Renal pelvis (tissue), 4 donors: ENCODE measurements around the gene LYRM2. TPM values are rescaled to one million over a fixed set of nuclear protein-coding genes. Genes with fewer than 3 reads are reported as not detected.
"Not testable (repeated sequence)": the region's sequence is repeated elsewhere in the genome, so short reads cannot be mapped to it uniquely, and the experiment has no call there.

Source experiments
- DNase-seq: peaks from one replicate; pipeline ENCODE4 v3.0.0-alpha.2; 2013
- polyA plus RNA-seq, 3 donors: library from polyadenylated mRNA; unstranded; fragments of 120-200 nt; gene quantifications; one replicate each; pipeline ENCODE4 v1.2.1, GENCODE V29; 2013; ENCODE audit not compliant: insufficient read length in 3 of 3

Gene LYRM2
- polyA plus RNA-seq, 3 donors = 32.5 to 45.6 (median 44.1) TPM

- DNase-seq = no peak
Observed at GRCh38 chr6:89660981-89661380, 22.4 kb upstream of the LYRM2 start.

- DNase-seq = no peak
Observed at GRCh38 chr6:89657445-89658158, 19.1 kb upstream of the LYRM2 start.

GRCh38 chr6:89655122-89655521, 16.6 kb upstream of the LYRM2 start:
- DNase-seq = no peak

GRCh38 chr6:89650579-89650978, 12.0 kb upstream of the LYRM2 start:
- no peak for DNase-seq

GRCh38 chr6:89649682-89650081, 11.1 kb upstream of the LYRM2 start:
- no peak for DNase-seq

GRCh38 chr6:89644864-89645263, 6.3 kb upstream of the LYRM2 start:
- DNase-seq = no peak

GRCh38 chr6:89643406-89643805, 4.9 kb upstream of the LYRM2 start:
- DNase-seq = no peak

GRCh38 chr6:89642956-89643355, 4.4 kb upstream of the LYRM2 start:
- no peak for DNase-seq

GRCh38 chr6:89641581-89641980, 3.0 kb upstream of the LYRM2 start:
- not testable (repeated sequence) for DNase-seq

- DNase-seq = no peak
Observed at GRCh38 chr6:89640804-89641203, 2.3 kb upstream of the LYRM2 start.

GRCh38 chr6:89637960-89638319, 607 bp downstream of the LYRM2 start:
- no peak for DNase-seq

- DNase-seq = not testable (repeated sequence)
Observed at GRCh38 chr6:89636412-89636811, 2.1 kb downstream of the LYRM2 start.

GRCh38 chr6:89630488-89630887, 8.1 kb downstream of the LYRM2 start:
- no peak for DNase-seq

GRCh38 chr6:89623749-89624148, 14.8 kb downstream of the LYRM2 start:
- no peak for DNase-seq

GRCh38 chr6:89619567-89619966, 19.0 kb downstream of the LYRM2 start:
- DNase-seq = no peak

GRCh38 chr6:89618026-89618425, 20.5 kb downstream of the LYRM2 start:
- DNase-seq = no peak

- DNase-seq = no peak
Observed at GRCh38 chr6:89616531-89616930, 22.0 kb downstream of the LYRM2 start.

- DNase-seq = no peak
Observed at GRCh38 chr6:89615882-89616281, 22.7 kb downstream of the LYRM2 start.

- no peak for DNase-seq
Observed at GRCh38 chr6:89613790-89614189, 24.8 kb downstream of the LYRM2 start.

GRCh38 chr6:89612121-89612520, 26.4 kb downstream of the LYRM2 start:
- no peak for DNase-seq

GRCh38 chr6:89611666-89612065, 26.9 kb downstream of the LYRM2 start:
- DNase-seq = no peak

- no peak for DNase-seq
Observed at GRCh38 chr6:89610149-89610642, 28.4 kb downstream of the LYRM2 start.

GRCh38 chr6:89605861-89606260, 32.7 kb downstream of the LYRM2 start:
- no peak for DNase-seq

- no peak for DNase-seq
Observed at GRCh38 chr6:89604653-89605052, 33.9 kb downstream of the LYRM2 start.
